Progenitor cell of endocrine pancreas (in vitro differentiated cells): Measurements from ENCODE around the gene STN1. TPM values are rescaled to one million over a fixed set of nuclear protein-coding genes. Genes with fewer than 3 reads are reported as not detected.

Source experiments
- DNase-seq: peaks from one replicate; pipeline ENCODE4 v3.0.0; 2021; ENCODE audit warnings: low spot score; ENCODE audit not compliant: unreplicated experiment
- H3K27ac Mint-ChIP-seq: 2 replicates; pipeline ENCODE4 v1.8.0; 2021; ENCODE audit warnings: mild to moderate bottlenecking, moderate library complexity, mixed read lengths
- H3K27me3 Mint-ChIP-seq: 2 replicates; pipeline ENCODE4 v1.8.0; 2021; ENCODE audit warnings: mixed read lengths
- H3K36me3 Mint-ChIP-seq: 2 replicates; pipeline ENCODE4 v1.8.0; 2022; ENCODE audit warnings: mixed read lengths; ENCODE audit not compliant: insufficient read depth
- H3K4me1 Mint-ChIP-seq: 2 replicates; pipeline ENCODE4 v1.8.0; 2021; ENCODE audit warnings: low read depth, mixed read lengths
- H3K4me3 Mint-ChIP-seq: 2 replicates; pipeline ENCODE4 v1.8.0; 2021; ENCODE audit warnings: low read depth, mild to moderate bottlenecking, moderate library complexity, mixed read lengths
- H3K9me3 Mint-ChIP-seq: 2 replicates; pipeline ENCODE4 v1.8.0; 2021; ENCODE audit warnings: low read depth, mixed read lengths
- CTCF ChIP-seq: fragments of 200-600 bp; sonication (generic); IDR thresholded peaks from one replicate; pipeline ENCODE4 v1.5.0; 2021; ENCODE audit warnings: antibody characterized with exemption, mild to moderate bottlenecking; ENCODE audit not compliant: unreplicated experiment
- total RNA-seq: library from RNA; stranded (reverse); gene quantifications from 2 replicates; pipeline ENCODE4 v1.2.1, GENCODE V29; 2021

Gene STN1
- total RNA-seq, 1 donor from 2014 or later = 13.6 TPM

DNA sequence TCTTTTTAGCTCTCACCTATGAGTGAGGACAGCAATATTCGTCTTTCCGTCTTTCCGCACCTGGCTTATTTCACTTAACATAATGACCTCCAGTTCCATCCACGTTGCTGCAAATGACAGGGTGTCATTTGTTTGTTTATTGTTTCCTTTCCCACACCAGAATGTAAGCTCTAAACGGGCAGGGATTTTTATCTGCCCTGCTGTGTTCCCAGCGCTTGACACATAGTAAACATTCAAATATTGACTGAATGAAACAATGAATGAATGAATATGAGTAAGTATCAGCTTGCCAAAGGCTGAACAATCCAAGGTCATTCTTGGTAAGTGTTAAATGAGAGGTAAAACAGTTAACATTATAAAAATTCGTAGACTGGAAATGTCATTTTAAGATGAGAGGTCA lies 75.4 kb downstream of the STN1 start:
- DNase-seq = no peak
- Mint-ChIP-seq H3K9me3 (peaks cover 3% of the 10 kb centered on the region), H3K36me3 (peaks cover 4% of the 10 kb centered on the region), H3K4me3 (no peak overlapping the region), H3K4me1 (peaks cover 48% of the 10 kb centered on the region), H3K27ac (peak overlapping the region; percentile 33), H3K27me3 (no peaks in the 10 kb centered on the region)
- TF ChIP-seq CTCF = no peak

DNA sequence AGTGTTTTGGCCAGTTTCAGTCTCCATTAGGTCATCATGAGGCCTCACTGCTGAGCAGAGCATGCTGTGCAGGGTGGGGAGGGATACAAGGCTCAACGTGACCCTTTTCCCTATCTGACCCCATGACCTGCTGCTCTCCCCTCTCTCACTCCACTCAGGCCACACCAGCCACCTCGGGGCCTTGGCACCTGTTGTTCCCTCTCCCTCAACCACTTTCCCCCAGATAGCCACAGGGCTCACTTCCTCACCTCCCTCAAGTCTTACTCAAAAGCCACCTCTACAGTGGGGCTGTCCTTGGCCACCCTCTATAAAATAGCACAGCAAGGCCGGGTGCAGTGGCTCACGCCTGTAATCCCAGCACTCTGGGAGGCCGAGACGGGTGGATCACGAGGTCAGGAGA lies 76.5 kb downstream of the STN1 start:
- no peak for DNase-seq
- H3K4me1 Mint-ChIP-seq = peaks cover 58% of the 10 kb centered on the region
- peaks cover 2% of the 10 kb centered on the region for H3K36me3 Mint-ChIP-seq
- peak overlapping the region; percentile 65 for H3K27ac Mint-ChIP-seq
- no peak for TF ChIP-seq CTCF
- no peaks in the 10 kb centered on the region for H3K27me3 Mint-ChIP-seq
- peaks cover 3% of the 10 kb centered on the region for H3K9me3 Mint-ChIP-seq
- no peak overlapping the region for H3K4me3 Mint-ChIP-seq

DNA sequence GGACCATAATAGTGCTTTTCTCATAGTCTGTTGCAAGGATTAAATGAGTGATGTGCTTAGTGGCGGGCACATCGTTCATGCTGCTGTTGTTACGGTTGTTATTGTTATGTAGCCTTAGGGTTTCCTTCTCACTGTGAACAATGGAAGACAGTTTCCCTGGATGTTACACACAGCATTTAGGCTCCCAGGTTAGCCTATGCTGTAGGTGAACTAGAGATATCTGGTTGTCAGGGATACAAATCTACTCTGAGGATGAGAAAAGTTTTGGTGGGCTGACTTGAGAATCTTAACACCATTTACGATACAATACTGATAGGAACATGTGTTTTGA lies 77.3 kb downstream of the STN1 start:
- Mint-ChIP-seq H3K27ac (peak overlapping the region; percentile 31), H3K27me3 (no peaks in the 10 kb centered on the region), H3K9me3 (peaks cover 3% of the 10 kb centered on the region), H3K4me3 (no peak overlapping the region), H3K36me3 (peaks cover 2% of the 10 kb centered on the region), H3K4me1 (peaks cover 58% of the 10 kb centered on the region)
- TF ChIP-seq CTCF = no peak
- DNase-seq = no peak

- Mint-ChIP-seq H3K36me3 (peaks cover 2% of the 10 kb centered on the region), H3K27ac (peak overlapping the region; percentile 10), H3K4me1 (peaks cover 60% of the 10 kb centered on the region), H3K27me3 (no peaks in the 10 kb centered on the region), H3K9me3 (peaks cover 3% of the 10 kb centered on the region), H3K4me3 (no peak overlapping the region)
- no peak for TF ChIP-seq CTCF
- DNase-seq = no peak
Observed at GRCh38 chr10:103839872-103840739, 77.9 kb downstream of the STN1 start.

DNA sequence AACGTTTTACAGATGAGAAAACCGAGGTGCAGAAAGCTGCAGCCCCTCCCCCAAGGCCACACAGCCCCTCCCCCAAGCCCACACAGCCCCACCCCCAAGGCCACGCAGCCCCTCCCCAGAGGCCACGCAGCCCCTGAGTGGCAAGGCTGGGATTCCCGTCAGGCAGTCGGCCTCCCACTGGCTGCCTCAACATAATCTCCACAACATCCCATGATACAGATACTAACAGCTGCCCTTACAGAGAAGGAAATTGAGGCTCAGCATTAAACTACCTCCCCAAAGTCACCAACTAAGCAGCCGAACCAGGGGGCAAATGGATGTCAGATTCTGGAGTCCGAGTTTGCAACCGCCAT lies 78.5 kb downstream of the STN1 start:
- no peak overlapping the region for H3K27ac Mint-ChIP-seq
- peaks cover 3% of the 10 kb centered on the region for H3K9me3 Mint-ChIP-seq
- H3K27me3 Mint-ChIP-seq = no peaks in the 10 kb centered on the region
- no peak overlapping the region for H3K4me3 Mint-ChIP-seq
- H3K36me3 Mint-ChIP-seq = peaks cover 2% of the 10 kb centered on the region
- TF ChIP-seq CTCF = no peak
- DNase-seq = no peak
- H3K4me1 Mint-ChIP-seq = peaks cover 59% of the 10 kb centered on the region
